GM18951 (cell line): ENCODE measurements around the gene UQCRH.
"Not testable (repeated sequence)": the region's sequence is repeated elsewhere in the genome, so short reads cannot be mapped to it uniquely, and the experiment has no call there.

Experiments used
- POLR2A ChIP-seq: IDR thresholded peaks from 4 replicates; pipeline ENCODE4 v1.6.1; 2011; ENCODE audit warnings: mild to moderate bottlenecking; ENCODE audit not compliant: insufficient read length, insufficient read depth; ENCODE audit errors: extremely low read depth
- in situ Hi-C: fragments of 300-500 bp; cut with MboI; formaldehyde crosslinking; loops from one replicate; pipeline ENCODE4 v1.12.0; 2022; ENCODE audit warnings: low sequenced_read_pairs, mixed read lengths, inconsistent platforms; ENCODE audit not compliant: unreplicated experiment

UQCRH gene

DNA sequence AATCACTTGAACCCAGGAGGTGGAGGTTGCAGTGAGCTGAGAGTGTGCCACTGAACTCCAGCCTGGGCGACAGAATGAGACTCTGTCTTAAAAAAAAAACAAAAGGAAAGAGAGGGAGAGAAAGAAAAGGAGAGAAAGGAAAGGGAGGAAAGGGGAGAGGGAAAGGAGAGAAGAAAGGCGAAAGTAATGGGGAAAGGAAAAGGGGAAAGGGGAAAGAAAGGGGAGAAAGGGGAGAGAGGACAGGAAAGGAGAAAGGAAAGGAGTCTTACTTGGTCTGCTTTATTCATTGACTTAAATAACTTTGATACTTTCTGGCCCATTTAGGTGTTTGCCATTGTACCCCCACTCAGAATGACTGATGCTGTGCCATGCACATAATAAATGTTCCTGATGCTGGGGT is 48.9 kb downstream of the UQCRH start:
- no peak for TF ChIP-seq POLR2A
- in situ Hi-C loops, result no loop called here

GRCh38 chr1:46355920-46356319 is 52.4 kb downstream of the UQCRH start:
- in situ Hi-C loops, result not testable (repeated sequence)

- TF ChIP-seq POLR2A, result no peak
- in situ Hi-C loops, result no loop called here
Measured at GRCh38 chr1:46362158-46362557, 58.7 kb downstream of the UQCRH start.

DNA sequence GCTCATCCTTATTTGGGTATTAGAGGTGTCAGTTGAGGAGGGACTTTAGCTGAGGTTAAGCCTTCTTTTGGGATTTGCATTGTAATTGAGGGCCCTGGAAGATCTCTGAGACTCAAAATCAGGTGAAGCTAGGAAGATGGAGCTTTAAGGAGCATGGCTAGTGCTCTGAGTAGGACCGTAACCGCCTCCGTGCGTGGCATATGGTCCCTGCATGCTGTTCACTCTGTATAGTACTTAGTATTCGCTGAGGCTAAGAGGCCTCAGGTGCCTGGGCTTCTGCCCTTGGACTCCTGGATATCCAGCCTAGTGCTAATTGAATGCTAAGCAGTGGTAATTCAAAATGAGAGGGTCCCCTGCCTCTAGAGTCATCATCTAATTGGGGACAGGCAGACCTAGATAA is 59.6 kb downstream of the UQCRH start:
- in situ Hi-C loops, result no loop called here
- TF ChIP-seq POLR2A, result no peak

DNA sequence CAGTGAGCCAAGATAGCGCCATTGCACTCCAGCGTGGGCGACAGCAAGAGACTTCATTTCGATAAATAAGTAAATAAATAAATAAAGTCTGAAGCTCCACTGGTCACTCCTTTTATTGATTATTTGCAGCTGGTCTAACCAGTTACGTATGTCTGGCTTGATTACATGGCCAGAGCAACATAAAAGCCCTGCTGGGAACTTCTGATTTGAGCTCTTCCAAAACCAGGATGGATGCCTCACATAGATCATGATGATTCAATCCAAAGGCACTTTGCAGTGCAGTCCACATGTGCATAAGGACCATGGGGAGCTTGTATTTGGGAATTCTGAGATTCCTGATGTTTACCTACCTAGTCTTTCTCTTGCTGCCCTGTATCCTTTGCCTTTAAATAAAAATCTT is 61.1 kb downstream of the UQCRH start:
- no peak for TF ChIP-seq POLR2A
- in situ Hi-C loops, result no loop called here

- in situ Hi-C loops, result not testable (repeated sequence)
Measured at GRCh38 chr1:46365796-46366195, 62.3 kb downstream of the UQCRH start.
